GM19351 (cell line): ENCODE data around the gene SULT1C4.

ENCODE experiments used
- ATAC-seq: cut with Tn5 transposase; IDR thresholded peaks from one replicate; pipeline ENCODE4 v1.9.1; 2021; ENCODE audit warnings: mild to moderate bottlenecking, moderate library complexity; ENCODE audit not compliant: unreplicated experiment

The SULT1C4 gene

GRCh38 chr2:108369153-108369552 is 8.6 kb upstream of the SULT1C4 start:
- ATAC-seq = no peak

GRCh38 chr2:108370080-108370479 is 7.7 kb upstream of the SULT1C4 start:
- no peak for ATAC-seq

- ATAC-seq = no peak
Observed at GRCh38 chr2:108376774-108377173, 980 bp upstream of the SULT1C4 start.

DNA sequence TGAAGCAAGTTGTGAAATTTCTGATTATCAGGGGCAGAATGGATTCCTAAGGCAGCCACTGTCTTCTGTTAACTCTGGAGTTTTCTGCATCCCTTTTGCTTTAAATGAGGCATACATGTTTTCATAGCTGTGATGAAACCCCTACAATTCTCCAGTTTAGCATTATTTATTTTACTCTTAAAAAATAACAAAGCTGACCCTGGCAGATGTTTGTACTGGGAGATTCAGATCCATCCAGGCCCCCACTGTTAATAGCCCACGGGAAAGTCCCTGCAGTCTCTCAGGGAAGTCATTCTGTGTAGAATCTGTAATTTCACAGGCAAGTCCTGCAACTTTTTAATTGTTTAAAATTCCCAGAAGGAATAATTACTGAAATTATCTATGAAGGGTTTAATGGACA is 353 bp upstream of the SULT1C4 start:
- no peak for ATAC-seq

GRCh38 chr2:108378851-108379250 is 1.1 kb downstream of the SULT1C4 start:
- no peak for ATAC-seq

GRCh38 chr2:108382196-108382595 is 4.4 kb downstream of the SULT1C4 start:
- no peak for ATAC-seq

DNA sequence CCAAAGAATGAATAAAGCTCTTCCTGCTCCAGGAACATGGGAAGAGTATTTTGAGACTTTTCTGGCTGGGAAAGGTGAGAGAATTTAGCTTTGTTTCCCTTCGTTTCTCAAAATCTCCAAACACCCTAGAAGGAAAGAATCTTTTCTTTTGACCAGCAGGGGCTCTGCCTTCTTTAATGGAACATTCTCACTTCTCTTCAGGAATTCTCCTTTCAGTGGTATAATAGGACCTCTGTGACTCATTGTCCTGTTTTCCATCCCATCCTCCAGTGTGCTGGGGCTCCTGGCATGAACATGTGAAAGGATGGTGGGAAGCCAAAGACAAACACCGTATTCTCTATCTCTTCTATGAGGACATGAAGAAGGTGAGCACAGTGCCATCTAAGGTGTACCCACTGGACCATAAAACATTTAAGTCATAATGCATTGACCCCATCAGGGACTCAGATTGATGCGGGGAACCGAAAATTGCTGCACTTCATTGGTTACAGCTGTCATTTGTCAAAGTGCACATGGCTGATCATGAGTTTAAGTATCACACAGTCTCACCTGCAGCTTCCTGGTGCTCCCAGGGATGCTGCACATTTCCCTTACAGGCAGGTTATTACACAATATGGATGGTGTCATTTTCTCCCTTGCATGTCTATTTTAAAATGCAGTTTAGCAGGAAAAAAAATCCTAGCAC is 5.5 kb downstream of the SULT1C4 start:
- ATAC-seq = peak; percentile 70

- ATAC-seq = no peak
Observed at GRCh38 chr2:108384662-108385393, 7.1 kb downstream of the SULT1C4 start.

DNA sequence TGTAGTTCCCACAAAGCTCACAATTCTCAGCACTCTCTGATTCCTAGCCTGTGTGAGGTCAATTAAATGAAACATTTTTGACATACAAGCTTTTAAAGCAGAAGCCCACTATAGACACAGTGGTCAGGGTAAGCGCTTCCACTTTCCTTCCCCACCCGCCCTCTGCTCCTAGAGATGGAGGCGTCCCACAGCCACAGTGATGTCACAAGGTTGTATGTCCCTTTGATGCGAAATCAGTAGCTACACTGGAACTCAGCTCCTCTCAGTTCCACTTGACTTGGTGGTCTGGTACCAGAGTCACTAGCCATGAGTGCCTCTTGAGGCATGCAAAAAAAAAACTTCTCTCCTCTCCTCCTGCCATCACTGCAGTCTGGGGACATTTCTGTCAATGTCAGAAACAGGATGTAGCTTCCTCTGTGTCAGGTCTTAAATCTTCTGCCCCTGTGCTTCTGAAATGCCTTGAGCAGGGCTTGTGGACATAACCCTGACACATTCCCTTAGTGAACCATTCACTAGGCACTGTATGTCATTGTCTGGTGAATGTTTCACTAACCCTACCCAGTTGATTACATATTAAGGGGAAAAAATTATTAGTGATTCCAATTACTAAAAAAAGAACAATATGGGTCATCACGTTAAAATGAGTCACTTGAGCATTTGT is 7.8 kb downstream of the SULT1C4 start:
- ATAC-seq = no peak

DNA sequence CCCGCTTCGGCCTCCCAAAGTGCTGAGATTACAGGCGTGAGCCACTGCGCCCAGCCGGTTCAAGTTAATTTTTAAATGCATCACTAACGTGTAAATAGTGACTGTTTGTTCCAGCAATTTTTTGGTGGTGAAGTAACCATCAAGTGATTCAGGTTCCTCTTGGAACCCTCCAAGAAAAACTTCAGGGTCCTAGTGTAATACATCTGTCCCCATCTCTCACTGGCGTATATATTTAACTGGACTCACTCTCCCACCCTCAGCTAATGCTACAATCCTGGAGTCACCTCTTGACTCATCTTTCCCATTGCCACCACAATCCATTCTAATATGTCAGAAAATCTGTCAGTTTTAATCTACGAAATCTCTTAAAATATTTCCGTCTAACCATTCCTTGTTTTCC is 10.3 kb downstream of the SULT1C4 start:
- ATAC-seq = no peak

- ATAC-seq = no peak
Observed at GRCh38 chr2:108390340-108390739, 12.6 kb downstream of the SULT1C4 start.

DNA sequence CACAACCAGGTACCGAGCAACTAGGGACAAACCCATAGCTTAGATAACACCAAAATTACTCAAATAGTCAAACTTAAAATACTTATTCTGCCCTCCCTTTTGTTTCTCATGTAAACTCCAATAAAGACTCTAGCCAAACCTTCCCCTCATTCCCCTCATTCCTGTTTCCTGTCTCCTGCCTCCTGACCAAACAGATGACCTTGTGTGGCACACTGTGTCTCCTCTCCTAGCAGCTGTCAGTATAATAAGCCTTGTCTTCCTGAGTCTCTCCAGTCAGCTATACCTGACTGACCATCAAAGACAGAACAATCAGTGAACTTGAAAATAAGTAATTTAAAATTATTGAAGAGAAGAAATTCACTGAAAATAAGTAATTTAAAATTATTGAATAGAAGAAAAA is 14.3 kb downstream of the SULT1C4 start:
- ATAC-seq = no peak

- ATAC-seq = no peak
Observed at GRCh38 chr2:108393197-108393596, 15.4 kb downstream of the SULT1C4 start.

DNA sequence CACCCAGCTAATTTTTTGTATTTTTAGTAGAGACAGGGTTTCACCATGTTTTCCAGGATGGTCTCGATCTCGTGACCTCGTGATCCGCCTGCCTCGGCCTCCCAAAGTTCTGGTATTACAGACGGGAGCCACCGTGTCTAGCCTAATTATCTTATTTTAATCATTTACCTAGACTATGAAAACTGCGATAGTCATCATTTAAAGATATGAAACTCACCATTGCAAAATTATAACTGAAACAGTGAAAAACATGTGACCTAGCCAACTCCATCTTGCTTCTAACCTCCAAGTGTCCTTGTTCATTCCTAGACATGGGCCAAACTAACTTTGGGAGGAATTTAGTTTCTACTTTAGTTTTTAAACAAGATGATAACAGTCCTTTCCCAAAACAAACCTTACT is 17.4 kb downstream of the SULT1C4 start:
- ATAC-seq = no peak

DNA sequence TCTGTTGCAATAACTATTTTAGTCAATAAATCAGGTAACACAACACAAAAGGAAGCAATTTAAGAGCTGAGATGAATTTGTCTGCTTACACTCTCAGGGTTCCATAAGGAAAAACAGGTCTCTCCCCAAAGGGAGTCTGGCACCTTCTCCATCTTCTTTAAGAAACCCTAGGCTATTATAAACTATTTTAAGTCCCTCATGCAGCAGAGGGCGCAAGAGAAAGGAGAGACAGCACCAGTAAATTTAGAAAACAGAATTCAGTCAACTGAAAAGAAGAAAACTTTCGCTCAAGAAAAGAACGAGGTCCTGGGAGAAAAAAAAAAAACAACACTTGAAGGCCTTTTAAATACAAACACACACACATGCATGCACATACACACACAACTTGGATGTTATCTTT is 19.1 kb downstream of the SULT1C4 start:
- no peak for ATAC-seq

DNA sequence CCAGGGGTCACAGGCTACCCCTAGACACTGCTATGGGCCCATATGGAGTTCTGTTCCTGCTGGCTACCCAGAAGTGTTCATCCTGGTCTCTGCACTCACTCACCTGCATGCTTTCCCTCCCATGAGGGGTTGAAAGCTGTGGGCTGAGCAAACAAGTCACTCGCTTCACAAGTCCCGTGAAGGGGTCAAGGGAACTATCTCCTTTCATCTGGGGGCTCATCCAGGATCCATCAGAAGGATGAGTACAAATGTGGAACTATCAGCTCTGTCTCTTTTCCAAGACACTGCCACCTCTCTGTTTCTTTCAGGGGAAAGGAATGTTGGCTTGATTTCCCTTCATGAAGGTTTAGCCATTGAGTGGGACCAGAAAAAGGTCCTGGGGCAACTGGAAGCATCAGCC is 21.7 kb downstream of the SULT1C4 start:
- ATAC-seq = no peak

- ATAC-seq = no peak
Observed at GRCh38 chr2:108401800-108402199, 24.0 kb downstream of the SULT1C4 start.

DNA sequence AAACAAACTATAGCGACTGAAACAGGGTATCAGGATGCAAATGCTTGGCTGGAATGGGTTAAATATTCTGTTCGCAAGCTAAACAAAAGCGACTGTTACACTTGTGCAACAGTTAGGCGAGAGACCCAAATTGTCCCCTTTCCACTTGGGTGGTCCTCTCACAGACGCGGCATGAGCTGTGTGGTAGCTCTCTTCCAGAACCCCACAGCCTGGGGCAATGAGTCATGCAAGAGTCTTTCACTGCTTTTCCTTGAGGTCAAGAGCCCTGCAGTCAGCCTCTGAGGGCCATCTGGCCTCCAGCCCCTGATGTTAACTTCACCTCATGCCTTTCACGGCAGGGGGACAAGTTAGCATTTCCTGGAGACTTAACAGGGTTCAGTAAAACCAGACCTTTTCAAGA is 25.7 kb downstream of the SULT1C4 start:
- no peak for ATAC-seq

GRCh38 chr2:108404784-108405397 is 27.1 kb downstream of the SULT1C4 start:
- ATAC-seq = no peak

DNA sequence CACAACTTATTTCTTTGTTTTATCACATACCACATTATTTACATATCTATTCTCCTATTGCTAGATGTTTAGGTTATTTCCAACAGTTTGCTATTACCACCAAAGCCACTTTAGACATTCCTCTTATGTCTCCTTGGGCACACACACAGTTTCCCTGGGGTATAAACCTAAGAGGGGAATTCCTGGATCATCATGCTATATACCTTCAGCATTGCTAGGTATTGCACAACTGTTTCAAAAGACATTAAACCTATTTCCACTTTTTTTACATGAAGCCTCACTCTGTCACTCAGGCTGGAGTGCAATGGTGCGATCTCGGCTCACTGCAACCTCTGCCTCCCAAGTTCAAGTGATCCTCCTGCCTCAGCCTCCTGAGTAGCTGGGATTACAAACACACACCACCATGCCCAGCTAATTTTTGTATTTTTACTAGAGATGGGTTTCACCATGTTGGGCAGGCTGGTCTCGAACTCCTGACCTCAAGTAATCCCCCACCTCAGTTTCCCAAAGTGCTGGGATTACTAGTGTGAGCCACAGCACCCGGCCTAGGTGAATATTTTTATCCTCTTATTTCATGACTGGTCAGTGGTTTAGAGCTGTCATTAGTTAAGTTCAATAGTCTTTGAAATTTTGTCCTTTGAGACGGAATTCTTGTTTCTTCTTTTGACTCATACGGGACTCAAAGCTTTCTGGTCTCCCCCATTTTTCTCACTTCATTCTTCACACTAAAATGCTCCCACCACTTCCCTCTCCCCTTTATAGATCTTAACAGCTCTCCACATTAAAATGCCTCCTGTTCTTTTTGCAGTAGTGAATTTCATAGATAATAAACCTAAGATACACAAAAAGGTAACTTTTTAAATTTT is 30.3 kb downstream of the SULT1C4 start:
- peak; percentile 83 for ATAC-seq

DNA sequence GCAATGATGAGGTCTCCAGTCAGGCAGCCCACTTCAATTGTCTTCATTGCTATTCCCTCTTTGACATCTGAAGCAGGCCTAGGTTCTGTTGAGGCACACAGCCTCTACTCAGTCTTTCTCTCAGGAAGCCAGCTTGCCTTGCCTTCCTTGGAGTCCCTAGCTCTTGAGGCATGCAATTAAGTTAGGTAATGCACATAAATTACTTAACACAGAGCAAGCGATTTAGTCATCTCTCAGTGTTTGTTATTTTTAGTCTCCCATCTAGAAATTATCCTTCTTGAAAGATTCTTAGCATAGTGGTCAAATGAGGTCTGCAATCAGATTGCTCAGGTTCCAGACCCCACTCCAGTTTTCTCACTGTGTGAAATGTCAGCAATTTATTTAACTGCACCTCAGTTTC is 32.0 kb downstream of the SULT1C4 start:
- no peak for ATAC-seq
